Measurements from ENCODE around the gene GSN.

Gene GSN

GRCh38 chr9:121302786-121303185 is 34.8 kb downstream of the GSN start:
- TF ChIP-seq ZFX (IDR thresholded peaks at IDR 0.05) (no peak), CTCF (conservative IDR thresholded peaks at IDR 0.05) (no peak)
- no peak overlapping the region for H3K27ac ChIP-seq

- no peak overlapping the region for H3K27ac ChIP-seq
- TF ChIP-seq CTCF (conservative IDR thresholded peaks at IDR 0.05) = no peak
- TF ChIP-seq ZFX (IDR thresholded peaks at IDR 0.05) = no peak
Observed at GRCh38 chr9:121303456-121304451, 35.8 kb downstream of the GSN start.

- H3K27ac ChIP-seq = no peak overlapping the region
- TF ChIP-seq CTCF (conservative IDR thresholded peaks at IDR 0.05) (no peak), ZFX (IDR thresholded peaks at IDR 0.05) (no peak)
Observed at GRCh38 chr9:121304707-121305106, 36.7 kb downstream of the GSN start.

GRCh38 chr9:121305269-121305994 is 37.5 kb downstream of the GSN start:
- TF ChIP-seq CTCF (conservative IDR thresholded peaks at IDR 0.05) (no peak), ZFX (IDR thresholded peaks at IDR 0.05) (no peak)
- no peak overlapping the region for H3K27ac ChIP-seq

- H3K27ac ChIP-seq = no peak overlapping the region
- TF ChIP-seq CTCF (conservative IDR thresholded peaks at IDR 0.05) = no peak
- no peak for TF ChIP-seq ZFX (IDR thresholded peaks at IDR 0.05)
Observed at GRCh38 chr9:121307976-121308375, 40.0 kb downstream of the GSN start.

GRCh38 chr9:121308765-121309164 is 40.8 kb downstream of the GSN start:
- H3K27ac ChIP-seq = no peak overlapping the region
- TF ChIP-seq ZFX (IDR thresholded peaks at IDR 0.05) = no peak
- no peak for TF ChIP-seq CTCF (conservative IDR thresholded peaks at IDR 0.05)

- no peak for TF ChIP-seq ZFX (IDR thresholded peaks at IDR 0.05)
- TF ChIP-seq CTCF (conservative IDR thresholded peaks at IDR 0.05) = no peak
Observed at GRCh38 chr9:121309171-121309570, 41.2 kb downstream of the GSN start.

More at GRCh38 chr9:121309171-121309570, 41.2 kb downstream of the GSN start:
- H3K27ac ChIP-seq = no peak overlapping the region

Measured in C4-2B (cell line).